Activated CD4-positive, alpha-beta T cell treated with anti-CD3 and anti-CD28 coated beads, Interleukin-2, amount 10 ng/mL, durations not matched to agents 24 days and 14 days (primary cell): ENCODE data around the gene PPP1R7. TPM values are rescaled to one million over a fixed set of nuclear protein-coding genes. Genes with fewer than 3 reads are reported as not detected.

Experiments used
- DNase-seq: peaks from one replicate; pipeline ENCODE4 v3.0.0; 2022
- H3K27ac Mint-ChIP-seq: one replicate; pipeline ENCODE4 v1.8.0; 2022; ENCODE audit warnings: mild to moderate bottlenecking, mixed read lengths
- H3K27me3 Mint-ChIP-seq: one replicate; pipeline ENCODE4 v1.8.0; 2022; ENCODE audit warnings: mixed read lengths
- H3K36me3 Mint-ChIP-seq: one replicate; pipeline ENCODE4 v1.8.0; 2022; ENCODE audit warnings: low read depth, mild to moderate bottlenecking, mixed read lengths
- H3K4me1 Mint-ChIP-seq: one replicate; pipeline ENCODE4 v1.8.0; 2021; ENCODE audit warnings: mixed read lengths
- H3K4me3 Mint-ChIP-seq: one replicate; pipeline ENCODE4 v1.8.0; 2022; ENCODE audit warnings: mild to moderate bottlenecking, moderate library complexity, mixed read lengths
- H3K9me3 Mint-ChIP-seq: one replicate; pipeline ENCODE4 v1.8.0; 2021; ENCODE audit warnings: mixed read lengths
- intact Hi-C: fragments of 100-400 bp; cut with micrococcal nuclease; formaldehyde crosslinking; loops from one replicate; pipeline ENCODE4 v1.15.1; 2023
- total RNA-seq: library from RNA; stranded (reverse); gene quantifications from 2 replicates; pipeline ENCODE4 v1.2.3, GENCODE V29; 2022

Gene PPP1R7
- total RNA-seq, 1 donor from 2014 or later = 111 TPM

DNA sequence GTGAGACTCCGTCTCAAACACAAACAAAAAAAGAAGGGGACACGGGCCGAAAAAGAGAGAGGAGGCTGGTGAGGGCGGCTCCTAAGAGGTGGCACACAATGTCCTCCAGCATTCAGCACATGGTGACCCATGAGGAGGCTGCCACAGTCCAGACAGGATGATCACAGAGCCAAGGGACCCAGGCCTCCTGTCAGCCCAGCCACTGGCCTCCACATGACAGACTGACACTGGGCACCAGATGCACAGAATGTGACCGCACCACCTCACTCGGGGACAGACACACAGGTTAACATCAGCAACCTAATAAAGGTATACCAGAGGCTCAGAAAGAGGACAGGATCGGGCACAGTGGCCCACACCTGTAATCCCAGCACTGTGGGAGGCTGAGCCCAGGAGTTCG, 22.0 kb upstream of the PPP1R7 start:
- Mint-ChIP-seq H3K27me3 (no peaks in the 10 kb centered on the region), H3K36me3 (peaks cover 38% of the 10 kb centered on the region), H3K27ac (peak overlapping the region; percentile 97), H3K9me3 (no peaks in the 10 kb centered on the region), H3K4me1 (peaks cover 24% of the 10 kb centered on the region), H3K4me3 (peak overlapping the region; percentile 73)
- no peak for DNase-seq
- intact Hi-C loops = no loop called here

DNA sequence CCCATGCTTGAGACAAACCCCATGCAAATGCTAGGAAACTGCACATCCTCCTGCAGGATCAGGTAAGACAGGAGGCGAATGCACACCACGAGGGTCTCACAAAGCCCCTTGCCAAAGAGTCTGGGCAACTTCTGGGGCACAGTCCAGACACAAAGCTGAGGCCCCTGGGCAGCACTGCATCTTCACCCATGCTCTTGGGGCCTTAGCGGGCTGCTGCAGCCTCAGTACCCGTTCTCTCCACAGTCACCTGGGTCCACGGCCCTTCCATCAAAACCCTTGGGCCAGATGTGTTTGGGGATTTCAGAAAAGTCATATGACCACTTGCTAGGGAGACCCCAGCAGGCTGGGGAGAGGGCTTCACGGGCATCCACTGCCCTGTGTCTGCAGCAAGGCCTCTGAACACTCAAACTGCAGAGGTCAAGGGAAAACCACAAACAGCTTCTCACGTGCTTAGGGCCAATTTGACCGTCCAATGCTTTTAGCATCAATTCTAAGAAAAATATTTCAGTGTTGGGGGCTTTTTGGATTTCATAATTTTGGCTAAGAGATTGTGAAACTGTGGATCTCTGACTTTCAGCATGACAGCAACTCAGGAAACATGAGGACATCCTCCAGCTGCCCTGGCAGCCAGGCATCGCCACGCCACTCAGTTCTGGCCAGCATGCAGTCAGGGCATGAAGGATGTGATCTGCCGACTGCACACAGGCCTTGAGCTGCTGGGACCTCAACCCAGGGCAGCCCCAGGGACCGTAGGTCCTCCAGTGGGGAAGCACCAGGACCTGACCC, 21.0 kb upstream of the PPP1R7 start:
- peaks cover 38% of the 10 kb centered on the region for H3K36me3 Mint-ChIP-seq
- H3K27ac Mint-ChIP-seq = peak overlapping the region; percentile 80
- H3K4me1 Mint-ChIP-seq = peaks cover 20% of the 10 kb centered on the region
- H3K4me3 Mint-ChIP-seq = no peak overlapping the region
- H3K9me3 Mint-ChIP-seq = no peaks in the 10 kb centered on the region
- no peak for DNase-seq
- intact Hi-C loops = no loop called here
- no peaks in the 10 kb centered on the region for H3K27me3 Mint-ChIP-seq

DNA sequence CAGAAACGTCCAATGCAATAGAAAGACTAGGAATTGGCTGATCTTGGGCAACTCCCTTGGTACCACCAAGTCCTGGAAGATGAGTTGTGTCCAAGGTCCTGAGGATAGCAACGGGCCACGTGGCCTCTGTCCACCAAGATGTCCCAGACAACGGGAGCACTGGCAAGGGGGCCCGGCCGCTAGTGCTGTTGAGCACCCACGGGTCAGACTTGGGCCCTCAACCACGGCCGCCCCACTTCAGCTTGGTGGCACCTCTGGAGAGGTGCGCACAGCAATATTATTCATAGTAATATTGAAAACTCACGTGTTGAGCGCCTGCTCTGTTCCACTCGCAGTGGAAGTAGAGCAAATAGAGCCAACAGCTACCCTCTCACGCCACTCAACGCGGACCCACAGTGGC, 20.0 kb upstream of the PPP1R7 start:
- H3K4me3 Mint-ChIP-seq = no peak overlapping the region
- DNase-seq = no peak
- H3K9me3 Mint-ChIP-seq = no peaks in the 10 kb centered on the region
- peaks cover 20% of the 10 kb centered on the region for H3K4me1 Mint-ChIP-seq
- intact Hi-C loops = no loop called here
- H3K27ac Mint-ChIP-seq = no peak overlapping the region
- H3K27me3 Mint-ChIP-seq = no peaks in the 10 kb centered on the region
- H3K36me3 Mint-ChIP-seq = peaks cover 38% of the 10 kb centered on the region

DNA sequence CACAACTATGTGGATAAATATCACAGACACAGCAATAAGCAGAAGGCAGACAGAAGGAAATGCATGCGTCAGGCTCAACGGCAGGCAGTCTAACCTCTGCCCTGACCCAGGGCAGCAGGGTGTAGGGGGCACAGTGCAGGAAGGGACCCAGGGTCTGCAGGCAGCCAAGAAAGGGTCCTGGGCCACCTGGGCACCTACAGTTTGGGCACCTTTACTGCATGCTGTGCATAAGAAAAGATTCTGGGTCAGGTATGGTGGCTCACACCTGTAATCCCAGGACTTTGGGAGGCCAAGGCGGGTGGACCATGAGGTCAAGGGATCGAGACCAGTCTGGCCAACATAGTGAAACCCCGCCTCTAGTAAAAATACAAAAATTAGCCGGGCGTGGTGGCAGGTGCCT, 18.7 kb upstream of the PPP1R7 start:
- H3K27ac Mint-ChIP-seq = no peak overlapping the region
- DNase-seq = no peak
- intact Hi-C loops = no loop called here
- H3K4me3 Mint-ChIP-seq = no peak overlapping the region
- H3K36me3 Mint-ChIP-seq = peaks cover 38% of the 10 kb centered on the region
- H3K4me1 Mint-ChIP-seq = peaks cover 20% of the 10 kb centered on the region
- H3K9me3 Mint-ChIP-seq = no peaks in the 10 kb centered on the region
- no peaks in the 10 kb centered on the region for H3K27me3 Mint-ChIP-seq

DNA sequence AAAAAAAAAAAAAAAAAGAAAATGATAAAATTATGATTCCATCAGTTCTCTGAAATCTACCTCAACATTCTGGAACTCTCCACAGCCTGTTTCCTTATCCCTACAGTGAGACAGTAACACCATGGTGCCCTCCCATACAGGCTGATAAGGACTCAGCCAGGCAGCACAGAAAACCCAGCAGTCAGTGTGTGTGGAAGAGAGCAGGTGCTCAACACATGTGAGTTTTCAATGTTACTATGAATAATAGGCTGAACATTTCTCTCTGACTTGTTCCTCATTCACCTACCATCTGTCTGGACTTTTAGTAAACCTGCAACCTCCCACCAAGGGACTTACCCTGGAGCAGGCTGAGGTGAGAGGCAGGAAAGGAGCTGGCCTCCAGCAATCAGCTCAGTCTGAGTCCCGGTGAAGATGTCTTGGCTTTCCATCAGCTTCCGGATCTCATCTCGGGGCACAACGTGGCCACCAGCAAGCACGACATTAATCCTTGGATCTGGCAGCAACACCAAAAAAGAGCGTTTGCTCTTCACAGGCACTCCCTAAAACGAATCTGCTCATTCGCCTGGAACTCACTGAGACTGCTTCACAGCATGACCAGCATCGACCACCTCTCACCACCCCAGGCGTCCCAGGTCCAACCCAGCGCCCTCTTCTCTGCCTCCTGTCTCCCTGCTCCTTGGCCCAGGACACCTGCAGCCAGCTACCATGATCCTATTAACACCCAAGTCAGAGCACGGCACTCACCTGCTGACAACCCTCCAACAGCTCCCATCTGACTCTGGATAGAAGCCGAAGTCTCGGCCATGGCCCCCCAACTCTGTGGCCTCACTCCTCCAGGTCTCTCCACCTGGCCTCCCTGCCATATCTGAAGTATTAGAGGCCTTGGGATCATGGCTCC, 17.5 kb upstream of the PPP1R7 start:
- Mint-ChIP-seq H3K36me3 (peaks cover 37% of the 10 kb centered on the region), H3K4me1 (peaks cover 13% of the 10 kb centered on the region), H3K27me3 (no peaks in the 10 kb centered on the region), H3K9me3 (no peaks in the 10 kb centered on the region), H3K4me3 (no peak overlapping the region), H3K27ac (peak overlapping the region; percentile 42)
- intact Hi-C loops = no loop called here
- DNase-seq = no peak

DNA sequence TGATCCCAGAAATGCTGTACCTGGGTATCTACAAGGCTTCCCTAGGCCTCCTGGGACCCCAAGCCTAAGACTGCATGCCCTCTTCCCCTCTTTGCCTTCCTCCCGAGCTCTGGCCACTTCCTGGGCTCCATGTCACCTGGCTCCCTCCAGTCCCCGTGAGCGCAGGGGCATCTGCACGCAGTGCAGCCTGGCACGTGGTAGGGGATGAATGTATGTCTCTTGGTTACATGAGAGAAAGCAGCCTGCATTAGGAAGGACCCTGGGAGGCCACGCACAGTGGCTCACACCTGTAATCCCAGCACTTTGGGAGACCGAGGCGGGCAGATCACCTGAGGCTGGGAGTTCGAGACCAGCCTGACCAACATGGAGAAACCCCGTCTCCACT, 16.8 kb upstream of the PPP1R7 start:
- no peak for DNase-seq
- Mint-ChIP-seq H3K36me3 (peaks cover 34% of the 10 kb centered on the region), H3K4me3 (no peak overlapping the region), H3K9me3 (no peaks in the 10 kb centered on the region), H3K27ac (no peak overlapping the region), H3K27me3 (no peaks in the 10 kb centered on the region), H3K4me1 (peaks cover 7% of the 10 kb centered on the region)
- intact Hi-C loops = no loop called here

DNA sequence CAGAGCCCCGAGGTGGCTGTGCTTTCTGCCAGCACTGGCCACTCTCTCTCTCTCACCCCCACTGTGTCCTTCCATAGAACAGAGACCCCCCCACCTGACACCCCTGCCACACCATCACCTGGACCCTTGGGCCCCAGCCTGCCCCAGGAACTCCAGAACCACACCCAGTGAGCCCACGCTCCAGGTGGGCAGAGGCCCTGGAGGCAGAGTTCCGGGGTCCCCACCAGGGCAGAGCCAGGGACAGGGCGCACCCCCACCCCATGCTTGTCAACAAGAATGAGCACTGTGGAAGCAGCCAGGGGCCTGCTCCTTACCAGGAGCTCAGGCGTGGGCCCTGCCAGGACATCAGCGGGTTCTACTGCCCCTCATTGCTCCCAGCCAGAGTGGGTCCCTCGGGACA, 15.6 kb upstream of the PPP1R7 start:
- Mint-ChIP-seq H3K4me1 (no peaks in the 10 kb centered on the region), H3K9me3 (no peaks in the 10 kb centered on the region), H3K27ac (no peak overlapping the region), H3K27me3 (no peaks in the 10 kb centered on the region), H3K4me3 (no peak overlapping the region), H3K36me3 (peaks cover 30% of the 10 kb centered on the region)
- no peak for DNase-seq
- intact Hi-C loops = no loop called here

DNA sequence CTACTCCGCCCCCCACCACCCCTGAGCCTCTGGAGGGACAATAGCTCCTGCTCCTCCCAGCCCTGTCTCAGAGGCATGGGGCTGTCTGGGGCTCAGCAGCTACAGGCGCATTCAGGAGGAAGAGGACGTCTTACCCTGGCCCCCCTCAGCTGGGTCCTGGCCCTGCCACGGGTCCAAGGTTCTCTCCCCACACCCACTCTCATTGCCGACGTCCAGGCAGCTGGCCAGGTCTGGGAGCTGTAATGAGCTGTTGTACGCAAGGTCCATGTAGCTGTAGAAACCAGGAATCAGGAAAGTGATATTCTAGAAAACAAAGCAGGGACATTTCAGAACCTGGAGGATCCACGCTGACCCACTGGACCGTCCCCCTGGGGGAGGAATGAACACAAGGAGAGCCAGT, 14.5 kb upstream of the PPP1R7 start:
- no peak for DNase-seq
- Mint-ChIP-seq H3K27ac (no peak overlapping the region), H3K9me3 (no peaks in the 10 kb centered on the region), H3K27me3 (no peaks in the 10 kb centered on the region), H3K4me3 (no peak overlapping the region), H3K36me3 (peaks cover 32% of the 10 kb centered on the region), H3K4me1 (no peaks in the 10 kb centered on the region)
- intact Hi-C loops = no loop called here

DNA sequence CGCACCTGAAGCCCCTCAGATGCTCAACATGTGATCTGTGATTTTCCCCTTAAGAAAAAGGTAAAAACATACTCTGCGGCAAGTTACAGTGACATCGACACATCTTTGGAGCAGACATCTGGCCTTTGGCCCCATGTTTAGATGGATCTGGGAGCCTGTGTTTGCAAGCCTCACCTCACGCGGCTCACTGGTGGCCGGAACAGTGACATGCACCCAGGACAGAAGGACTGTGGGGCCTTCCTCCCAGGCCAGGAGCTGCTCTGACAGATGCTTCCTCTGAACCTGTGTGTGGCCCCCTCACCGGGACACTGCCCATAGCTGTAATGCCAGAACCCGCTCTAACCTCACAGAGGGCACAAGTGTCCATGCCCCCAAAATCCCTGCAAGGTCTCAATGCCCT, 14.1 kb upstream of the PPP1R7 start:
- Mint-ChIP-seq H3K36me3 (peaks cover 32% of the 10 kb centered on the region), H3K9me3 (no peaks in the 10 kb centered on the region)
- intact Hi-C loops = no loop called here

DNA sequence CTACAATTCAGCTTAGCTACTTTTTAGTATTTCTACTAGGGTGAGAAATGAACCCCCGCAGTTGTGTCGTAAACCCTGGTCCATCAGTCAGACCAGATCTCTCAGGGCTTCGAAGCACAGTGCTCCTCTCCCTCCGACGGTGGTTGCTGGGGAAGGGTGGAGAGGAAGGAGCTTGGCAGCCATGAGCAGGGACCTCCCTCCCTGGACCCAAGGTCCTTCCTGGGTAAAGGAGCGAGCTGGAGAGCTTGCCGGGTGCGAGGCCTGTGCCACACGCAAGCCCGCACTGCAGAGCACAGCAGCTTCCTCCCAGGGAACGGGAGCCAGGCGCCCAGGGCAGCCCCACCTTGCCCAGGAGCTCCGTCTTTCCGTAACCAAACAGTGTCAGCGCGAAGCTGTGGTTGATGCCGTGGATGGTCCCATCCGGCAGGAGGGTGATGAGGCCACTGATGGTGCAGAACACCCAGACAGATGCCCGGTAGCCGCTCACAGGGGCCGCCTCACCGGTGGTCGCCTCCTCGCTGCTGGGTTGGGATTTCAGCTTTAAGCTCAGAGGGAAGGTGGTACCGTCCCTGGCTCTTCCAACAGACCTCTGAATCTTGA, 13.5 kb upstream of the PPP1R7 start:
- peaks cover 3% of the 10 kb centered on the region for H3K4me1 Mint-ChIP-seq
- H3K27me3 Mint-ChIP-seq = no peaks in the 10 kb centered on the region
- no peak overlapping the region for H3K27ac Mint-ChIP-seq
- intact Hi-C loops = no loop called here
- H3K36me3 Mint-ChIP-seq = peaks cover 35% of the 10 kb centered on the region
- DNase-seq = no peak
- no peak overlapping the region for H3K4me3 Mint-ChIP-seq
- H3K9me3 Mint-ChIP-seq = no peaks in the 10 kb centered on the region

More for the DNA sequence above, 14.1 kb upstream of the PPP1R7 start:
- Mint-ChIP-seq H3K4me3 (no peak overlapping the region), H3K27ac (no peak overlapping the region), H3K4me1 (no peaks in the 10 kb centered on the region), H3K27me3 (no peaks in the 10 kb centered on the region)
- no peak for DNase-seq

DNA sequence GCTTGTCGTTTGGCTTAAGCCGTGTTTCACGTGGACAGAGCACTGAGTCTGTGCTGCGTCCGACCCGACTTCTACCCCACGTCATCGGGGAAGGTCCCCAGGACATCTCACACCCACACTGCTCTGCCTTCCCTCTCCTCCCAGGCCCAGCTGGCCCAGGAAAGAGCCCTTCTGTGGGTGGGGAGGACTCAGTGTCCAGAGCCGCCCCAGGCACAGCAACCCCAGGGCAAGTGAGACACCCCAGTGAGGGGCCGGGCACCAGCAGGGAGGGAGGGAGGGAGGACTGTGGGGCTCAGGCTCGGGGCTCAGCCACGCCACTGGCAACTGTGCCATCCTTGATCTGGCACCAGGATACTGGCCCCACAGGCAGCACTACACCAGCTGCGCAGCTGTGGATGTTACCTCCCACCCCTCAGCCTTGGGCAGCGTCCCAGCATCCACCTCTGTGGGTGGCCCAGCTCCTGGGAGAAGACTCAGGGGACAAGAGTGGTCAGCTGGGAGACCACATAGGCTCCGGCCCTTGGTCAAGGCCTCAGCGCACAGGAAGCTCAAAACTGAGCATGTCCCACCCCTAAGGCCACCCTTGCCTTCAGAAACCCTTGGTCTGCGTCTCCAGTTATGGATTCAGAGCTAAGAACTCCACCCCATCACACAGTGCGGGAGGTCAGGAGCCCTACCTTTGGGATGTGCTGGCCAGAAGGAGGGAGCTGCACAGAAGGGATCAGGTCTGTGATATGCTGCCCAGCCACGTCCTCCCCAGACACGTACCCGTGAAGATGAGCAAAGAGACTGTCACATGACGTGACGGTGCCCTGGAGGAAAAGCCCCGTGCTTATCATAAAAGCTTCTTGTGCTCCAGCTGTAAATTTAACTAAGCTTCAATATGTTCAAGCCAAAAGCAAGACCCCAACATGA, 12.7 kb upstream of the PPP1R7 start:
- intact Hi-C loops = no loop called here
- Mint-ChIP-seq H3K4me1 (peaks cover 3% of the 10 kb centered on the region), H3K4me3 (no peak overlapping the region), H3K27ac (no peak overlapping the region), H3K27me3 (no peaks in the 10 kb centered on the region), H3K36me3 (peaks cover 39% of the 10 kb centered on the region), H3K9me3 (no peaks in the 10 kb centered on the region)
- no peak for DNase-seq

DNA sequence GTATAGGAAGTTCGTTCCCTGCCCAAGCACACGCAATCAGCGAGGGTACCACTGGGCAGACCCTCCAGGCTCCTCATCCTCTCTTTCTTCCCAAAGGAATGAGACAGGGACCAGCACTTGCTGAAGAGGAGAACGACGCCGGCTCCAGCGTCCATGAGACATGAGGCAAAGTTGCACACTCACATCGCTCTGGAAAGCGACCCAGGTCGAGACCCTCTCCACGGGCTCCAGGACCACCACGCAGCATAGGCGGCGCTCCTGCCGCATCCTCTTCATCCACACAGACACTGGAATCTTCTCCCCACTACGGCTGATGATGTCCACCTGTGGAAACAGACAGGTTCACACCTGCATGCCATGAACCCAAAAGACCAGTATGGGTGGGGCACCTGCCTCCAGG, 11.8 kb upstream of the PPP1R7 start:
- H3K27me3 Mint-ChIP-seq = no peaks in the 10 kb centered on the region

More for the DNA sequence above, 11.8 kb upstream of the PPP1R7 start:
- no peak for DNase-seq
- H3K4me1 Mint-ChIP-seq = peaks cover 3% of the 10 kb centered on the region
- intact Hi-C loops = no loop called here
- H3K9me3 Mint-ChIP-seq = no peaks in the 10 kb centered on the region
- H3K27ac Mint-ChIP-seq = no peak overlapping the region
- H3K4me3 Mint-ChIP-seq = no peak overlapping the region
- peaks cover 36% of the 10 kb centered on the region for H3K36me3 Mint-ChIP-seq
